Spleen (tissue), 11 donors: ENCODE measurements around the gene SDK2. TPM values are rescaled to one million over a fixed set of nuclear protein-coding genes. Genes with fewer than 3 reads are reported as not detected.

Experiments
- DNase-seq: peaks from one replicate; pipeline ENCODE4 v3.0.0-alpha.2; 2020
- H3K27ac ChIP-seq, 8 donors: fragments of 200-600 bp; sonication (generic) in 7 of 8; 1 replicate in 4 of 8; 2 replicates in 4 of 8; pipeline versions ENCODE4 v1.5.0 to v1.8.0; 2016 to 2021; ENCODE audit warnings: inconsistent platforms in 4 of 8, mild to moderate bottlenecking in 4 of 8, moderate library complexity in 1 of 8
- H3K27me3 ChIP-seq, 7 donors: fragments of 200-600 bp; sonication (generic) in 6 of 7; replicated peaks in 1 of 7; 1 replicate in 4 of 7; 2 replicates in 3 of 7; pipeline versions ENCODE4 v1.5.0 to v1.8.0; 2016 to 2021; ENCODE audit warnings: inconsistent platforms in 3 of 7, mild to moderate bottlenecking in 1 of 7
- H3K36me3 ChIP-seq, 6 donors: fragments of 200-600 bp; sonication (generic) in 5 of 6; 1 replicate in 4 of 6; 2 replicates in 2 of 6; pipeline versions ENCODE4 v1.5.0 to v1.8.0; 2016 to 2021; ENCODE audit warnings: inconsistent platforms in 2 of 6
- H3K4me1 ChIP-seq, 6 donors: fragments of 200-600 bp; sonication (generic) in 5 of 6; 1 replicate in 3 of 6; 2 replicates in 3 of 6; pipeline versions ENCODE4 v1.5.0 to v1.8.0; 2016 to 2021; ENCODE audit warnings: inconsistent platforms in 3 of 6
- H3K4me3 ChIP-seq, 8 donors: fragments of 200-600 bp; sonication (generic) in 7 of 8; 1 replicate in 4 of 8; 2 replicates in 4 of 8; pipeline versions ENCODE4 v1.5.0 to v1.8.0; 2016 to 2021; ENCODE audit warnings: inconsistent platforms in 4 of 8, mild to moderate bottlenecking in 4 of 8, moderate library complexity in 2 of 8
- H3K9me3 ChIP-seq, 8 donors: fragments of 200-600 bp; sonication (generic) in 7 of 8; 1 replicate in 4 of 8; 2 replicates in 4 of 8; pipeline versions ENCODE4 v1.5.0 to v1.8.0; 2016 to 2021; ENCODE audit warnings: inconsistent platforms in 4 of 8
- CTCF ChIP-seq, 11 experiments: fragments of 200-600 bp in 7 of 11; fragments of 450-650 bp in 4 of 11; sonication (generic) in 4 of 11; IDR thresholded peaks in 8 of 11; conservative IDR thresholded peaks in 3 of 11; 1 replicate in 7 of 11; 2 replicates in 4 of 11; pipeline versions ENCODE4 v1.4.0 to v1.8.0; 2016 to 2021; ENCODE audit warnings: antibody characterized with exemption in 11 of 11, inconsistent platforms in 4 of 11, mild to moderate bottlenecking in 1 of 11
- POLR2A ChIP-seq, 3 donors: fragments of 450-650 bp; IDR thresholded peaks; one replicate each; pipeline ENCODE4 v1.5.1; 2017; ENCODE audit warnings: antibody characterized with exemption in 3 of 3, mild to moderate bottlenecking in 1 of 3
- POLR2AphosphoS5 ChIP-seq, 3 donors: sonication (generic); formaldehyde crosslinking; IDR thresholded peaks; one replicate each; pipeline ENCODE4 v1.5.1; 2017; ENCODE audit warnings: antibody characterized with exemption in 3 of 3
- WGBS, 5 donors: extraction: QIAGEN DNeasy Blood & Tissue Kit in 3 of 5; methylation state at CpG; one replicate each; pipeline versions ENCODE4 v1.1.5 to v1.1.7; 2013 to 2018; 5-methylcytosine and 5-hydroxymethylcytosine counted together
- intact Hi-C: fragments of 100-400 bp; cut with DNase I; formaldehyde crosslinking; loops from one replicate; pipeline ENCODE4 v1.15.0; 2023; ENCODE audit warnings: low total_unique reads
- polyA plus RNA-seq, 3 donors: library from polyadenylated mRNA; stranded (reverse); fragments of 200-250 nt; gene quantifications; one replicate each; pipeline ENCODE4 v1.2.1, GENCODE V29; 2013
- total RNA-seq, 7 donors: library from RNA; depleted of rRNA in 3 of 7; stranded (reverse); fragments of >200 nt in 3 of 7; fragmentation: NEBNext Ultra II Directional in 4 of 7; extraction: Animal tissue kit (Norgen Biotek cat#: 25700) in 4 of 7; gene quantifications; one replicate each; pipeline versions ENCODE4 v1.1.0 to v1.2.1, GENCODE V29; 2016 to 2021
- donor health status: healthy with polysubstance abuse.
- donor health status: DM: no; HTN: no; CAD: no; lungs with moderate emphysema.
- donor health status: DM: no; HTN: no; CAD: no.
- donor health status: Bipolar disorder and iron deficiency.
- donor health status: healthy.
- donor health status: DM: no; HTN: no; CAD: no.
- donor health status: DM: yes; HTN: yes; CAD: no.

SDK2 gene
- total and polyA plus RNA-seq, 10 donors, result 0.86 to 16.5 (median 9.7) TPM

DNA sequence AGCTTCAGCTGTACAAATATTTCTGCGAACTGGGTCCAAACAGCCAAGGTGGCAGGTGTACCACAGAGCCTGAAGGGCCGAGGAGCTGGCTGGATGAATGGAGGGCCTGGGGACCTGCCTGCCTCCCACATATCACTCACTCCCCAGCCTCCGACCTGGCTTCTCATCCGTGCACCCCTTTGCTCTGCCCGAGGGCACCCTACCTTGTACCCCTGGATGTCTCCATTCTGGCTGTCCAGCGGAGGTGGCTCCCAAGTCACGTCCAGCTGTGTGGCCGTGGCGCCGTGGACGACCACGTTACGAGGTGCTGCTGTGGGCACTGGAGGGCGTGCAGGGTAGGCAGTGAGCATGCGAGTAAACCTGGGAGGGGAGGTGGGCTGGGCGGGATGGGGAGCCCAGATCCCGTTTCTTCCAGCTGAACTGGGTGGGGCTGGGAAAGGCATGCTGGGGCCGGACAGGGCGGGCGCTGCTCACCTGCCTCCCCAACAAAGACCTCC is 265.2 kb downstream of the SDK2 start:
- no peaks in the 10 kb centered on the region for H3K36me3 ChIP-seq
- DNase-seq, result no peak
- no peak overlapping the region for H3K4me3 ChIP-seq
- TF ChIP-seq POLR2A (IDR thresholded peaks at IDR 0.05) (no peak), POLR2AphosphoS5 (IDR thresholded peaks at IDR 0.05) (no peak), CTCF (IDR thresholded peaks at IDR 0.05 in 8 of 11, conservative IDR thresholded peaks at IDR 0.05 in 3 of 11) (no peak)
- no peaks in the 10 kb centered on the region for H3K4me1 ChIP-seq
- 88 to 97% (median 93%) methylated on average over 14 to 20 of the region's 20 CpGs for WGBS, 5 donors
- no peaks in the 10 kb centered on the region for H3K9me3 ChIP-seq
- no peaks in the 10 kb centered on the region for H3K27me3 ChIP-seq
- no peak overlapping the region for H3K27ac ChIP-seq
- intact Hi-C loops, result loop anchor here (10.0 kb wide), 1 partner anchor 824 kb away; no protein-coding TSS in a partner anchor

DNA sequence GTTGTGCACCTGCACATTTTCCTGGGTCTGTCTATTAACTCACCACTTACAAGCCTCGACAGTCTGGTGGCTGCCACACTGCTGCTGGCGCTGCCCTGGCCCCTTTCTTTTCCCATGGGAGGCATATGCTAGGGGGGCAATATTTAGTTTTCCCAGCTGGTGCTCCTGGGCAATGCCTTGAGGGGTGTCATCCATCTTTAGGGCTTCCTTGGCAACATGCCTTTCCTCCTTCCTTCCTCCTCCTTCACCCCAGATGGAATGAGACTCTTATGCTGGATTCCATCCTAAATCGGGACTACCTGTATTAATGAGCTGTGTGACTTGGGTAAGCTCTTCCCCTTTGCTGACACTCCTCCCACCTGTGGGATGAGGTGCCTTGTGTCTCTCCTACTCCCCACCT is 267.6 kb downstream of the SDK2 start:
- Histone ChIP-seq H3K27ac (no peak overlapping the region), H3K27me3 (no peaks in the 10 kb centered on the region), H3K4me1 (no peaks in the 10 kb centered on the region), H3K36me3 (no peaks in the 10 kb centered on the region), H3K9me3 (no peaks in the 10 kb centered on the region), H3K4me3 (no peak overlapping the region)
- TF ChIP-seq POLR2A (IDR thresholded peaks at IDR 0.05), result no peak
- no peak for TF ChIP-seq POLR2AphosphoS5 (IDR thresholded peaks at IDR 0.05)
- no peak for TF ChIP-seq CTCF (IDR thresholded peaks at IDR 0.05 in 8 of 11, conservative IDR thresholded peaks at IDR 0.05 in 3 of 11)
- no peak for DNase-seq
- intact Hi-C loops, result loop anchor here (10.0 kb wide), 1 partner anchor 822 kb away; no protein-coding TSS in a partner anchor
- 89 to 96% (median 92%) methylated on average over 3 of the region's 3 CpGs for WGBS, 5 donors

- intact Hi-C loops, result loop anchor here (10.0 kb wide), 1 partner anchor 821 kb away; no protein-coding TSS in a partner anchor
- TF ChIP-seq POLR2AphosphoS5 (IDR thresholded peaks at IDR 0.05) (no peak), POLR2A (IDR thresholded peaks at IDR 0.05) (no peak), CTCF (IDR thresholded peaks at IDR 0.05 in 8 of 11, conservative IDR thresholded peaks at IDR 0.05 in 3 of 11) (no peak)
- WGBS, 5 donors, result 89 to 95% (median 92%) methylated on average over 11 of the region's 11 CpGs
Measured at GRCh38 chr17:73376152-73376551, 268.1 kb downstream of the SDK2 start.

DNA sequence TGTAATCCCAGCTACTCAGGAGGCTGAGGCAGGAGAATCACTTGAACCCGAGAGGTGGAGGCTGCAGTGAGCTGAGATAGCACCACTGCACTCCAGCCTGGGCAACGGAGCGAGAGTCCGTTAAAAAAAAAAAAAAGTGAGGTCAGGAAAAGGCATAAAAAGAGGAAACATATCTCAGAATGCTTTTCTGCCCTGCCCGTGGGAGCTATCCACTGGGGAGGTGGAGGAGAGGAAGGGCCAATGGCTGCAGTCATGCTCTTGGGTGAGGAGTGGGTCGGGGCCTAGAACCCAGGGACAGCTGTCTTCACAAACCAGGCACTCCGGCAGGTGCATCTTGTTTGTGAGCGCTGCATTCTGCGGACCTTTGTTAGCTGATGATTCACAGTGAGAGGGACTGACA is 272.4 kb downstream of the SDK2 start:
- Histone ChIP-seq H3K36me3 (no peaks in the 10 kb centered on the region), H3K27ac (no peak overlapping the region), H3K27me3 (no peaks in the 10 kb centered on the region), H3K9me3 (no peaks in the 10 kb centered on the region), H3K4me1 (peaks cover 0 to 12% (median 2%) of the 10 kb centered on the region in 6 donors), H3K4me3 (no peak overlapping the region)
- 49 to 61% (median 55%) methylated on average over 9 of the region's 9 CpGs for WGBS, 5 donors
- no peak for TF ChIP-seq POLR2A (IDR thresholded peaks at IDR 0.05)
- TF ChIP-seq CTCF (IDR thresholded peaks at IDR 0.05 in 8 of 11, conservative IDR thresholded peaks at IDR 0.05 in 3 of 11), result no peak
- TF ChIP-seq POLR2AphosphoS5 (IDR thresholded peaks at IDR 0.05), result no peak
- intact Hi-C loops, result loop anchor here (10.0 kb wide), 1 partner anchor 817 kb away; no protein-coding TSS in a partner anchor
- no peak for DNase-seq

More at GRCh38 chr17:73376152-73376551, 268.1 kb downstream of the SDK2 start:
- DNase-seq, result no peak
- H3K4me3 ChIP-seq, result no peak overlapping the region
- H3K27ac ChIP-seq, result no peak overlapping the region
- H3K9me3 ChIP-seq, result no peaks in the 10 kb centered on the region
- no peaks in the 10 kb centered on the region for H3K4me1 ChIP-seq
- H3K27me3 ChIP-seq, result no peaks in the 10 kb centered on the region
- H3K36me3 ChIP-seq, result no peaks in the 10 kb centered on the region
